ENCODE data around the gene CRACDL.

DNA sequence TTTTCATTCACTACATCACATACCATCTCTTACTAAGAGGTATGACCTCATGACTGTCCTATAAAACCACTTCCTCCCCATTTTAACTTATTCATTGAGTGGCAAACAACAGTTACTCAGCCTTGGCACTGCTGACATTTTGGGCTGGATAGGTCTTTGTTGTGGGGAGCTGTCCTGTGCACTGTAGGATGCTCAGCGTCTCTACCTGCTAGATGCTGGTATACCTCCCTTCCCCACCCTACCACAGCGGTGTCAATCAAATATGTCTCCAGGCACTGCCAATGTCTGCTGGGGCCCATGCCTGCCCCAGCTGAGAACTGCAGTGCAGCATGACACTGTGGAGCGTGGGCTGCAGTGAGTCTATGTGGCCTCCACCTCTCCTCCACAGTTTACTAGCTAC is 128.8 kb downstream of the CRACDL start:
- TF ChIP-seq, protein P1, sequence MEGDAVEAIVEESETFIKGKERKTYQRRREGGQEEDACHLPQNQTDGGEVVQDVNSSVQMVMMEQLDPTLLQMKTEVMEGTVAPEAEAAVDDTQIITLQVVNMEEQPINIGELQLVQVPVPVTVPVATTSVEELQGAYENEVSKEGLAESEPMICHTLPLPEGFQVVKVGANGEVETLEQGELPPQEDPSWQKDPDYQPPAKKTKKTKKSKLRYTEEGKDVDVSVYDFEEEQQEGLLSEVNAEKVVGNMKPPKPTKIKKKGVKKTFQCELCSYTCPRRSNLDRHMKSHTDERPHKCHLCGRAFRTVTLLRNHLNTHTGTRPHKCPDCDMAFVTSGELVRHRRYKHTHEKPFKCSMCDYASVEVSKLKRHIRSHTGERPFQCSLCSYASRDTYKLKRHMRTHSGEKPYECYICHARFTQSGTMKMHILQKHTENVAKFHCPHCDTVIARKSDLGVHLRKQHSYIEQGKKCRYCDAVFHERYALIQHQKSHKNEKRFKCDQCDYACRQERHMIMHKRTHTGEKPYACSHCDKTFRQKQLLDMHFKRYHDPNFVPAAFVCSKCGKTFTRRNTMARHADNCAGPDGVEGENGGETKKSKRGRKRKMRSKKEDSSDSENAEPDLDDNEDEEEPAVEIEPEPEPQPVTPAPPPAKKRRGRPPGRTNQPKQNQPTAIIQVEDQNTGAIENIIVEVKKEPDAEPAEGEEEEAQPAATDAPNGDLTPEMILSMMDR (IDR thresholded peaks at IDR 0.05), result no peak
- TF ChIP-seq POLR2A (IDR thresholded peaks at IDR 0.05), result no peak

Data from adrenal gland (tissue), 5 donors.